GM21515 (cell line): ENCODE data around the gene MIP.
"Not testable (repeated sequence)": the region's sequence is repeated elsewhere in the genome, so short reads cannot be mapped to it uniquely, and the experiment has no call there.

Experiments used
- ATAC-seq: cut with Tn5 transposase; IDR thresholded peaks from one replicate; pipeline ENCODE4 v1.9.1; 2021; ENCODE audit not compliant: unreplicated experiment

Gene MIP

GRCh38 chr12:56411781-56412639, 42.4 kb downstream of the MIP start:
- ATAC-seq: no peak

- no peak for ATAC-seq
These were observed 43.7 kb downstream of the MIP start for GRCh38 chr12:56410768-56411167.

DNA sequence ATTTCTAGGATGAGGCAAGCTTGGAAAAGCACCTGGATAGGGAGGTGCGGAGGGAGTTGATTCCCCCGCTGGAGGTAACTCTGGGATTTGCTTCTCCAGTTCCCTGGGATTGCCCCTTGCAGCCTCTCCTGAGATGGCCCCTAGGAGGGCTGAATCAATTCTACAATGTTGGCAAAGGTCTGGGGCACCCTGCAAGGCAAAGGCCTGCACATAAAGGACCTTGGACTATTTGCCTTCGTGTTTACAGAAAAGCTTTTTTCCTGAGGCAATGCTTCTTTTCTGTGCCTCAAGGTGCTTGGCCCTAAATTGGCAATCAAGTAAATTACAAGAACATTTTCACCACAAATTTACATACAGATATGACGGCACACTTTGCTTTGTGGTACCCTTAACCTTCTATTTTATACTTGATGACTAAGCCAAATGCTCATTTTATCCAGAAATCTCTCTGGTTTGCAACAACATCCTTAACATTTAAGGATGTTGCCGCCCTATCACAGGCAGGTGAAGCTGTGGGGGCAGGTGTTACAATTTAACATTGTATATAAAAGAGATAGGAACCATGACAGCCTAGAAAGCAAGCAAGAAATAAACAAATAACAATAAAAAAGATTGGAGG, 45.5 kb downstream of the MIP start:
- ATAC-seq: no peak

DNA sequence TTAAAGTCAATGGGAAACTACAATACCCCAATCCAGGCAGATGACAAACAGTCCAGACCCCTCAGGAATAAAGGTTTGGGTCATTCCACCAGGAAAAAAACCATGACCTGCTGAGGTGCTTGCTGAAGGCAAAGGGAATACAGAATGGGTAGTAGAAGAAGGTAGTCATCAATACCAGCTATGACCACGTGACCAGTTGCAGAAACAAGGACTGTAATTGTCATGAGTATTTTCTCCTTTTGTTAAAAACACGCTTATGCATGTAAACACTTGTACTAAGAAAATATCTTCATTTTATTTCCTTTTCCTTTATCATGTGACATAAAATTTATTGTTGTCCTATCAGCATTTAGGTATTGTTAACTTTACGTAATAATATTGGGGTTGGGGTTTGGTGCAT, 50.2 kb downstream of the MIP start:
- not testable (repeated sequence) for ATAC-seq

DNA sequence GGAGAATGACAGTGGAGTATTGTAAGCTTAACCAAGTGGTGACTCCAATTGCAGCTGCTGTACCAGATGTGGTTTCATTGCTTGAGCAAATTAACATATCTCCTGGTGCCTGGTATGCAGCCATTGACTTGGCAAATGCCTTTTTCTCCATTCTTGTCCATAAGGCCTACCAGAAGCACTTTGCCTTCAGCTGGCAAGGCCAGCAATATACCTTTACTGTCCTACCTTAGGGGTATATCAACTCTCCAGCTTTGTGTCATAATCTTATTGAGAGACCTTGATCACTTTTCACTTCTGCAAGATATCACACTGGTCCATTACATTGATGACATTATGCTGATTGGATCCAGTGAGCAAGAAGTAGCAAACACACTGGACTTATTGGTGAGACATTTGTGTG, 52.8 kb downstream of the MIP start:
- not testable (repeated sequence) for ATAC-seq

DNA sequence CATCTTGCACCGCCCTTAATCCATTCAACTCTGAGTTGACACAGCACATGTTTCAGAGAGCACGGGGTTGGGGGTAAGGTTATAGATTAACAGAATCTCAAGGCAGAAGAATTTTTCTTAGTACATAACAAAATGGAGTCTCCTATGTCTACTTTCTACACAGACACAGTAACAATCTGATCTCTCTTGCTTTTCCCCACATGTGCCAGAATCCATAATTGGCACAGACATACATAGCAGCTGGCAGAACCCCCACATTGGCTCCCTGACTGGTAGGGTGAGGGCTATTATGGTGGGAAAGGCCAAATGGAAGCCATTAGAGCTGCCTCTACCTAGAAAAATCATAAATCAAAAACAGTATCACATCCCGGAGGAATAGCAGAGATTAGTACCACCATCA, 53.3 kb downstream of the MIP start:
- ATAC-seq: not testable (repeated sequence)
